Pulmonary artery endothelial cell (primary cell): ENCODE results near the gene MXRA8. TPM values are rescaled to one million over a fixed set of nuclear protein-coding genes. Genes with fewer than 3 reads are reported as not detected.
A peak's percentile ranks its signal among the peaks of the same experiment; 100 is the strongest.
"Not testable (repeated sequence)": the region's sequence is repeated elsewhere in the genome, so short reads cannot be mapped to it uniquely, and the experiment has no call there.

ENCODE experiments used
- DNase-seq: peaks from one replicate; pipeline ENCODE4 v3.0.0-alpha.2; 2011; ENCODE audit warnings: low read depth, low spot score
- total RNA-seq: library from RNA; depleted of rRNA; stranded (reverse); fragments of >200 nt; gene quantifications from 2 replicates; pipeline ENCODE4 v1.2.3, GENCODE V29; 2014

MXRA8 gene
- total RNA-seq, 1 donor from 2014 or later, result 0.99 TPM

GRCh38 chr1:1393014-1393413, 34.7 kb upstream of the MXRA8 start:
- no peak for DNase-seq

DNA sequence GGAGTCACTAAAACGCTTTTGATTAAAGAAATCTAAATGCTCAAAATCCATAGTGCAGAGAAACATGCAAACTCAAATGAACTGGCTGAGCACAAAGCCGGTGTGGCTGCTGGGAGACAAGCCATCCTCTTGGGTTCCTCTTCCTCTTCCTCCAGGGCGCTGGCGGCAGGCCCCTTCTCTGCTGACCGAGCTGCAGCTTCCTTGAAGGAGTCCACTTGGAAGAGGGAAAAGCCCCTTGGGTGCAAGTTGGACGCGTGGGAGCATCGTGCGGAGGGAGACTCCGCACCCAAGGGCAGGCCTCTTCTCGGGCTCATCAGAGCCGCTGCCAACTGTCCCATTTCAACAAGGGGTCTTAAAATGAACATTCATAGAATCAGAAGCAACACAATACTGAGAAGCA, 32.9 kb upstream of the MXRA8 start:
- no peak for DNase-seq

- no peak for DNase-seq
These were observed 32.3 kb upstream of the MXRA8 start for GRCh38 chr1:1390675-1391074.

- DNase-seq, result no peak
These were observed 29.7 kb upstream of the MXRA8 start for GRCh38 chr1:1388078-1388472.

- no peak for DNase-seq
These were observed 29.0 kb upstream of the MXRA8 start for GRCh38 chr1:1387098-1388077.

DNA sequence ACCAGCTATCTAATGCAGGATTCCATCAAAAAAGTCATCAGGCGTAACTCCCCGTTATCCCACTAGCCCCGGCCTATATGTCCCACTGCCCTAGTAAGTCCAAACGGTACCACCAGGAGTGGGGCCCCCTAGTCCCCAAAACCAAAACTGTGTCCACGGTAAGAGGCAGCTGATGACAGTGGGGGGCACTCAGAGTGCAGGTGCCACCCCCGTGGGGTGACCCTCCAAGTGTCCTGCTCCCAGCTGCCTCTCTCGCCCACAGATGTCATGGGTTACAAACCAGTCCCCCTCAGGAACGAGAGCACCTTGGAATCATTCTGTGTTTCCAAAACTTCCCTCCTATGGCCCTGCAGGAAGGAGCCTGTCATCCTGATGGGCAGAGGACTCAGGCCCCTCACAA, 27.6 kb upstream of the MXRA8 start:
- no peak for DNase-seq

GRCh38 chr1:1385339-1385738, 27.0 kb upstream of the MXRA8 start:
- not testable (repeated sequence) for DNase-seq

- no peak for DNase-seq
These were observed 22.9 kb upstream of the MXRA8 start for GRCh38 chr1:1381294-1381693.

DNA sequence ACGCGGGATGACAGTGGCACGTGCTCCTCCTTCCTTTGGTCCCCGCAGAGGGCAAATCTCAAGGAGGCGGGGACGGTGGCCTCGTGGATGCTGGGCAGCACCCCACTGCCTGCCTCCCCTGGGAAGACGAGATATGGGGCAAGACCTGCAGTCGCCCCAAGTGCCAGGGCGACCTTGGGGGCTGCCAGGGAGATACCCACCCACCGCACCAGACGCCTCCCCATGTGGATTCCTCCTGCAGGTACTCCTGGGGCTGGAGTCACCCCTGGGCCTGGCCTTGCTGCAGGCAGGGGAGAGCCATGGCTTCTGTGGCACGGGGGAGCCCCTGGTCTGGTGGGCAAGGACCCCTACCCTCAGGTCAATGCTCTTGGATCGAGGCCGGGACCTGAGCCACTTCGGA, 22.5 kb upstream of the MXRA8 start:
- DNase-seq, result no peak

DNA sequence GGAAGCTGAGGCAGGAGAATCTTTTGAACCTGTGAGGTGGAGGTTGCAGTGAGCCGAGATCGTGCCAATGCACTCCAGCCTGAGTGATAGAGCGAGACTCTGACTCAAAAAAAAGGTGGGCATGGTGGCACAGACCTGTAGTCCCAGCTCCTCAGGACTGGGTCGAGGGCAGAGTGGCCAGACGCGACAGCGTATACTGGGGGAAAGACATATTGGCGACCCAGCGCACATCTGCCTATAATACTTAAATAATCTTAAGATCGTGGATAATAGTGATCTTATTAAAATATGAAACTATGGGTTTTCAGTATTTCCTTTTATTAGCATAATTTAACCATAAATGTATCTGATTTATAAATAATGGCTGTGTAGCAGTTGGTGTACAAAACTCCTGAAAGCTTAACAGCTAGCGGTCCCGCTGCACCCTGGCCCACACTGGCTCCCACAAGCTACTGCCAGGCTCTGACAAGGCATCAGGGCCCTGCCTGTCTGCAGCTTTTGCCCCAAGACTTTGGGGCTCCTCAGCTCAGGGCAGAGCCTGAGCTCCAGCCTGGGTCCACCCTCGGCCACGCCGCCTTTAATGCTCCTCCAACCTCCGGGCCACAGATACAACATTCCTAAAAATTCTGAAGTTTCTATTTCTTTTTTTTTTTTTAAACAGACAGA, 19.3 kb upstream of the MXRA8 start:
- DNase-seq, result no peak

DNA sequence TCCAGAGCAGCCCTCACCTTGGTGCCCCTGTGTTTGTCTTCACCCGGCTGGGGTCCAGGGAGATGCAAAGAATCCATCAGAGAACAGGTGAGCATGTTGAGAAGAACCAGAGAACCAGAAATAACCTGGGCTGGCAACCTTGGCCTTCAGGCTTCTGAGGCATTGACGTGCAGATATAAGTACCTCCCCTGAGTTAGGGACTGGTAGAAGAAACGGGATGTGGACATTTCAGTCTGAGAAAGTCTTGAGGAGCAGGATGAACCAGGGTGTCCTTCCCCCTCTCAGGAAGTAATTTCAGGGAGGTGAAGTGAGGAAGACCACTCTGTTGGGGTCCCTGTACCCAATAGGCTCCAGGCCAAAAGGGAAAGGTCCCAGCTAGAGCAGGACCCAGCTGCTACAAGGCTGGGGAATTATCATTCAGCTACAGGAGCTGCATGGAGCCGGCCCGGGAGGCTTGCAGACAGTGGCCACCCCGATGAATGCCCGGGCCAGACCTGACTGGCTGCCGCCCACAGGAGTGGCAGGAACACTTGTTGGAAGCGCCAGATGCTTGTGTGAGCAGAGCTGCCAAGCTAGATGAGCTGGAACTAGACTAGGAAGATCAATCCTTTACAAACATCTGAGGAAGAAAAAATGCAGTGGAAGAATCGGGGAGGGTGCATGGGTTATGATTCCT, 18.3 kb upstream of the MXRA8 start:
- no peak for DNase-seq

DNA sequence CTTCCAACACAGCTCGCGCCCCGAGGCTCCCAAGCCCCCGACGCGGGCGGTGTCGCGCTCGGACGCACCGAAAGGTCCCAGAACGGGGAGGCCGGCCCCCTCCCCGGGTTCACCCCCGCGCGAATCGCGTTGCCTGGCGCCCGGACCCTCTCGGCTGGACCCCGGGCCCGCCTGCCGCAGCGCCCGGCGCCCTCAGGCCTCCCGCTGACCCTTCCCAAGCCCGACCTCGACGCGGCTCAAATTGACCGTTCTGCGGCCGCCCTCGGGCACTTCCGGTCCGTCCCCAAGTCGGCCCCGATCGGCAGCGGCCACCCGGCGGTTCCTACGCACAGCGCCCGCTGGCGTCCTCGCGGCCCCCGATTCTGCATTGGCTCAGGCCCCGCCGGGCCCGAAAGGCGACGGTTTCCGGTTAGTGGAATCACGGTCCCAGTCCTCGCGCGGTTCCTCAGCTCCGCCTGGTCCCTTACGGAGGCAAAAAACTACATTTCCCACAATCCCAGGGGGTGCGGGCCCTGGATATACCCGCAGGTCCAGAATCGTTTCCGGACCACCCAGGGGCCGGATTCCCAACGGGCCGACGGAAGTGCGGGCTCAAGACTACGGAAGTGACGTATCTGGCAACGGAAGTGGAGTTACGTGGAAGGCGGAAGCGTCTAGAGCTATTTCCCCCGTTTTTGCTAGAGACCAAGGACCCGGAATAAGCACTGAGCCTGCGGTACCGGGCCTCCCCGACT, 16.7 kb upstream of the MXRA8 start, which contains the start of gene AURKAIP1:
Gene AURKAIP1 (minus strand): TSS at position 279 of the 734 bp plus-strand sequence. CDS start 451 bp downstream, outside the sequence.
- DNase-seq, result peak; percentile 99

GRCh38 chr1:1374589-1374928, 16.2 kb upstream of the MXRA8 start:
- DNase-seq, result no peak

DNA sequence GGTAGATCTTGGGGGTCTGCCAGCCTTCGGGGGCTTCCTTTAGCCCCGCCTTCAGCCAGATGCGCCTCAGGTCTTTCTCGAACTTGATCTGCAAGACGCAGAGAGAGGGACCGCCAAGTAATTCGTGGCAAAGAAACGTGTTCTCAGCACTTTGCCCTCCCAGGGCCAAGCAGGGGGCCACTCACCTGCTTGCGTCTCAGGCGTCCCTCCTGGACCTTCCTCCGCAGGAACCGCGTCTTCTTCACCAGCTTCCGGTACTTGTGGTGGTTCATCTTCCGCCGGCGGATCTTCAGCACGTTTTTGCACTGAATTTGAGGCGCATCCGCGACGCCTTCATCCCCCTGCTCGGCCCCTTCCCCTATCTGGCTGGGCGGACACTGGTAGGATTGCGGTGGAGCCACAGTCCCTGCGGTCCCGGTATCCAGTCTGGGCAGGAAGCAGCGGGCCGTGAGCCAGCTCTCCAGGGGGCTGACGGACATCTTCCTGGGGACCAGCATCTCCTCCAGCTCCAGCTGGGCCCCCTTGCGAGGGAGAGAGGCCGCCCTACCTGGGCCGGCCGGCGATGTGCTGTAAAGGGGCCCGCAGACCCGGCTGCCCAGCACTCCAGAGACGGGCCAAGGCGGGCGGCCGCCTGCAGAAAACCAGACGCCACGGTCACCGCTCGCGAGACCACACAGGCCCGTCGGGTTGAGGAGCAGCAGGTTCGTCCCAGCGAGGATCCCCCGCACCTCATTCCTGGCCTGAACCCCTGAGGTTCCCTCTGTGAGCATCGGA, 15.6 kb upstream of the MXRA8 start:
- no peak for DNase-seq

- DNase-seq, result no peak
These were observed 14.9 kb upstream of the MXRA8 start for GRCh38 chr1:1373051-1373814.

GRCh38 chr1:1371746-1372711, 13.7 kb upstream of the MXRA8 start:
- no peak for DNase-seq

DNA sequence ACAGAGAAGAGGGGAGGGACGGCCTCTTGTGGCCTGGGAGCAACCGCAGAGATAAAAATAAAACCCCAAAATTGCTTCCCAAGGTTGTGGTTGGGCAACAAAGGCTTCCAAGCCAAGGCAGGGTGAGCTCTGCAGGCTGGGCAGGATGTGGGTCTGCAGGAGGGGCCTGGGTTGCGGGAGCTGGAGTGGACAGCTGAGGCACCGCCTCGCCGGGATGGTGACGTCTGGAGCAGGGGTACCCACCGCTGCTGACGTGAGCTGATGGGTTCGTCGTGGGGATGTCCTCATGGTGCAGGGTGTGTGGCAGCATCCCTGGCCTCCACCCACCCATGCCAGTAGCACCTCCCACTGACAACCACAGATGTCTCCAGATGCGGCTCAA, 13.0 kb upstream of the MXRA8 start:
- DNase-seq, result no peak

- DNase-seq, result no peak
These were observed 12.5 kb upstream of the MXRA8 start for GRCh38 chr1:1370771-1371300.
